T47D (cell line): ENCODE measurements around the gene CUL4A.

Source experiments
- DNase-seq, 2 experiments: peaks; one replicate each; pipeline versions ENCODE4 v3.0.0 to v3.0.0-alpha.2; 2011 to 2012; ENCODE audit warnings: low read depth in 1 of 2, low spot score in 1 of 2
- JUND ChIP-seq: IDR thresholded peaks from 2 replicates; pipeline ENCODE4 v1.6.1; 2012; ENCODE audit warnings: low read depth
- in situ Hi-C: cut with HindIII; loops from 2 replicates; pipeline ENCODE4 v1.10.0; 2016; ENCODE audit warnings: low sequenced_read_pairs, low pct_unique_long_range_greater_than_20kb

Gene CUL4A

GRCh38 chr13:113205428-113205931 is 3.9 kb upstream of the CUL4A start:
- TF ChIP-seq JUND: no peak
- DNase-seq: no peak
- in situ Hi-C loops: no loop called here

GRCh38 chr13:113207460-113207859 is 2.0 kb upstream of the CUL4A start:
- DNase-seq: no peak
- no peak for TF ChIP-seq JUND
- in situ Hi-C loops: no loop called here

GRCh38 chr13:113207890-113208420 is 1.5 kb upstream of the CUL4A start:
- TF ChIP-seq JUND: no peak
- in situ Hi-C loops: no loop called here
- peak in 1 of 2 experiments; percentile 41 for DNase-seq

- DNase-seq: peak; percentile 64 to 92
- in situ Hi-C loops: no loop called here
- TF ChIP-seq JUND: no peak
Observed at GRCh38 chr13:113208421-113209335, 735 bp upstream of the CUL4A start, which contains the start of gene PCID2. Gene PCID2 (minus strand): TSS chr13:113208669. CDS start chr13:113208634, 35 bp downstream.

GRCh38 chr13:113209759-113210421 is 477 bp downstream of the CUL4A start:
- TF ChIP-seq JUND: no peak
- in situ Hi-C loops: no loop called here

GRCh38 chr13:113210833-113211232 is 1.4 kb downstream of the CUL4A start:
- no peak for TF ChIP-seq JUND
- in situ Hi-C loops: no loop called here
- no peak for DNase-seq

More at GRCh38 chr13:113209759-113210421, 477 bp downstream of the CUL4A start:
- peak; percentile 33 to 82 for DNase-seq

GRCh38 chr13:113211774-113212173 is 2.4 kb downstream of the CUL4A start:
- peak in 1 of 2 experiments; percentile 35 for DNase-seq
- in situ Hi-C loops: no loop called here

GRCh38 chr13:113216254-113217048 is 7.0 kb downstream of the CUL4A start:
- TF ChIP-seq JUND: no peak
- DNase-seq: peak in 1 of 2 experiments; percentile 69

More at GRCh38 chr13:113211774-113212173, 2.4 kb downstream of the CUL4A start:
- no peak for TF ChIP-seq JUND

GRCh38 chr13:113218586-113218985 is 9.2 kb downstream of the CUL4A start:
- TF ChIP-seq JUND: no peak
- DNase-seq: no peak
- in situ Hi-C loops: no loop called here

More at GRCh38 chr13:113216254-113217048, 7.0 kb downstream of the CUL4A start:
- in situ Hi-C loops: no loop called here

- no peak for TF ChIP-seq JUND
- DNase-seq: no peak
- in situ Hi-C loops: no loop called here
Observed at GRCh38 chr13:113219256-113219940, 10.0 kb downstream of the CUL4A start.

- DNase-seq: no peak
- in situ Hi-C loops: no loop called here
Observed at GRCh38 chr13:113220141-113220598, 10.8 kb downstream of the CUL4A start.

More at GRCh38 chr13:113220141-113220598, 10.8 kb downstream of the CUL4A start:
- no peak for TF ChIP-seq JUND
